GM19395 (cell line): ENCODE data around the gene PARD3B.

Source experiments
- ATAC-seq: cut with Tn5 transposase; IDR thresholded peaks from one replicate; pipeline ENCODE4 v1.9.1; 2021; ENCODE audit warnings: mild to moderate bottlenecking, moderate library complexity; ENCODE audit not compliant: unreplicated experiment

PARD3B gene

DNA sequence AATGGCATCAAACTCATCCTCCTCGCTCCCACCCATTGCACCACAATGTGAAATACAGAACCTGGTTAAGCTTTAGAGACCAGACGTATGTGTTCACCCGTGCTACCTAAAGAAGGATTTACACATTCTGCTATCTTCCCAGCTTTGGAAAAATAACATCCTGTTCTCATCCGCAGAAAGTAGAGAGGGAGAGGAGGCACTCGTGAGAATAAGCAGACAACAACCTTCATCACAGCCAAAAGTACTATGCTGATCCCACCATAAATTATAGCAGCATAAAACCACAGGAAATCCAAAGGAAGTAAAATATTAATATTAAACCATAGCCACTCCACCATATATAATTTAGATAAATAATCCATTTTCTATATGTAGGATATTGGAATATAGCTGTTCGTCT is 1025.4 kb downstream of the PARD3B start:
- no peak for ATAC-seq

DNA sequence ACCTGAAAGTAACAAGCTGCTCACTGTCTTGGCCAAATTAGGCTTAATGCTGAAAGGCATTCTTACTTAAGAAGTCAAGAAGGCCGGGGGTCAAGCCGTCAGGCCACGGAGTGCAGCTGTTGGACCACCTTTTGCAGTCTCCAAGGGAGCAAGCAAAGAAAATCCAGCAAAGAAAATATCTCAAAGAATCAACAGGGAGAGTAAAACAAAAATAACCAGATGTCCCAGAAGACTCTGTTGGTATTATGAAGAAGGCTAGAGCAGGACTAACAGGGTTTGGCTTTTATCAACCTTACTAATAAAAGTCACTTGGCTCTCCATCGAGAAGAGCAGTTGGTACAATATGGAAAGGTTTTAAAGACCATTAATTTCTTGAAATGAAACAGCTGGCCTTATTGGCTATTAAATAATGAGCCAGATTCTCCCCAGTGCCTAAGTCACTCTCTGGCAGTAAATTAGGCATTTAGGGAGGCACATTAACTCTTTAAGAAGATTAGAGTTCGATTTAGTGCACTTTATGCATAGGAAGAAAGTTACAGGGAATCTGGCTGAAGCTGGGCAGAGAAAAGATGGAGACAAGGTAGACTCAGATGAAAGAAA is 1026.2 kb downstream of the PARD3B start:
- no peak for ATAC-seq

DNA sequence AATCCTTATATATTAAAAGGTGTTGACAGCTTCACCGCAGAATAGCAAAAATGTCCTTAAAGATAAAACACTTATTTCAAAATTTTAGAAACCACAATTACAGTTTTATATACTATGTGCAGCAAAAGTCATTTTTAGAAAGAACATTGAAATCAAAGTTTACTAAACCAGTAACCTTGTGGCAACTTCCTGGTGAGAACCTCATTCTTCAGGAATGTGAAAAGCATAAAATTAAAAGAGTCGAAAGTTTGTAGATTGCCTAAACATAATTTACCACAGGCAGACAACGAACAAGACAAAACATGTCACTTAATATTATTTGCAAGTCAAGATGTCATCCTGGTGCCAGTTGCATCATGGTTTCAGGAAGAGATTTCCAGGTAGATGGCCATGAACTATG is 1028.7 kb downstream of the PARD3B start:
- no peak for ATAC-seq

DNA sequence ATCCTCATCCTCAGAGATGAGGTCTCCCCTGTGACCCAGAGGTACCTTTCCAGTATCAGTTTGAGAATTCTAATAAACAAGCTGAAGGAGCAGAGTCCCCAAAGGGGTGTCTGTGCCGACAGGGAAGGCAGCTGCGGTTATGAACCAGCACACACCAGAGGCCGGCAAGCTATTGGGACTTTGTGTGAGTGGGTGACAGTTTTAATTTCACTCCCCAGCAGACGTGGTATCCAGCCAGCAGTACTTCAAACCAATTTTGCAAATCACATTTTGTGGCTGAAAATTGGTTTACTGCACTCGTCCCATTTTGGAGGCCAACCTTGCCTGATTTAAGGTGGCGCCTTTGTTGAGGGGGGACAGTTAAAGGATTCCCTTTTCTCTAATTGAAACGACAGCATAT is 1034.1 kb downstream of the PARD3B start:
- ATAC-seq: no peak

DNA sequence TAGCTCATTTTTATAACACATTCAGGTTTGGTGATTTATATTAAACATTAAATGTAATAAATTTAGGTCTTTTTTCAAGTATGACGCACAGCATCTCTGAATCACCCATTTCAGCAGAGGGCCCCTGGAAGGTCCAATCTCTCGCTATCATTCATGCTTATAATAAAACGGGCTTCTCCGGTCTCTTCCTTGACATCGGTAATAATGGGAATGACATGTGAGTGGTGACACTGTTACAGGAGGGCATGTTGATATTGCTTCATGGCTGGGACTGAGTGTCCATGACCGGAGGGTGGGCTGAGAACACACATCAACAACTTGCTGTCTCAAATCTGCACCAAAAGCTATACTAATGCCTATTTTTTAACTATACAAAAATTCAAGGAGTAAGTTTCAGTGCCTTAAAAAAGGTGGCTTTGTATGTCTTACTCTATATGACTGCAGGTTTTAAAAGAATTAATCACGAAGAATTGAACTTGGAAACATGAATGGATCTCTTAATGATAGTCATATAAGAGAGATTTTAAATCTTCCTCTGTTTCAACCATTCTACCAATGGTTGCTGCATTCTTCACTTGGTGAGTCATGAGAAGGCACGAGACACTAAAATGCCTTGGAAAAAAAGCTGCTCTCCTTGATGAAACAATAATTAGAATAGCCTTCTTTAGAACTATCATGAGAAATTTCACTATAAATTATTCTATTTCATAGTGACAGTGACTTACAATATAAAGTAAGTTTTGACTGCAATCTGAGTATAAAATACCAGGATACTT is 1035.1 kb downstream of the PARD3B start:
- no peak for ATAC-seq

DNA sequence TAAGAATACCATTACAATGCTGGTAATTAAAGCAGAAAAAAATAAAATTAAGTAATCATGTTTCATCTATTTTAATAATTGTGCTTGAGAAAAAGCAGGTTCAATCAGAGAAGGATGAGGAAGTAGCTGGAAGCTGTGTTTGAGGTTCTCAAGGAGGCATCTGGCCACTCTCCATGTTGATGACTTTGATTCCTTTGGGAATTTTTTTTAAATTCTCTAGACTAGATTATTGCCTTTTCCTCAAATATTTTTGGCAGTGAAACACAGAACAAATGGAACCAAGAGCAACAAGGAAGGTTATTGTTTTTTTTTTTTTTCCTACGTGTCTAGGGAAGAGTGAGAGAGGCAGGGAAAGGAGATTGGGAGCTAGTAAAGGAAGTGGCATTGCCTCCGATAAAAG is 1037.1 kb downstream of the PARD3B start:
- ATAC-seq: no peak

DNA sequence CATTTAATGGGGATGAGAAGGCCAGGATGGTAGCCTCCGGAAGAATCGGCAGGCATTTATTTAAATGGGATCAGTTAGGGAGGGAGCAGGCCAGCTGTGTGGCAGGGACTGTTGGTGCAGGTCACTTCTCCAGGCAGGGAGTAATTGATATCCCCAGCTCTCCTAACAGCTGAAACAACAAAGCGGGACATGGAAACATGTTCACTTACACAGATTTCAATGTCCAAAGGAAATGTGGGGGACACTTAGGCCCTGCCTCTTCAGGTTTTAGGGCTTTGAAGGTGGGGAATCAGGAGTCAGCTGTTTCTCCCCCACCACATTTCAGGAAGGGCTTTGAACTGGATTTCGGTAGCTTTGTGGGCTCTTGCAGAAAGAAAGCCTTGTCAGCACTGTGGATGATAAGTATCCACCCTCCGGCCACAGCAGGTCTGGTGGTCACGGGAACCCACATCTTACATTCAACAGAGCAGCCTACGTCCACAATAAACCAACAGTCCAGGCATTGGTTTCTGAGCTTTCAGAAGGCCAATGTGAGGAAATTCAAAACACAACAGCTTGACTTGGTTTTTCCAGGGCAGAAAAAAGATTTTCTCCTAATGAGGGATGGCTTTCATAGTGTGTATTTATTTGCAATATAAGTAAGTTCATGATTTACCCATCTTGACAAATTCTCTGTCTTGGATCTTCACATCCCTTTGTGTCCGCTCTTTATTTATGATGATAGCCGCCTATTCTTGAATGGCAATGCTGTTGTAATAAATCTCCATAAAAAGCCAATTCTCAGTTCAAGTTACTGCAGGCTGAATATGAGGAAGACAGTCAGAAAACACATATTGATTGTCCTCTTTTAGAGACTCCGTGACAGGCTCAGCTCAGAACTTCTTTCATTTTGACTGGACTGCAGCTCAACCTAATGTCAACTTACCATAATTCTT is 1040.4 kb downstream of the PARD3B start:
- ATAC-seq: no peak

DNA sequence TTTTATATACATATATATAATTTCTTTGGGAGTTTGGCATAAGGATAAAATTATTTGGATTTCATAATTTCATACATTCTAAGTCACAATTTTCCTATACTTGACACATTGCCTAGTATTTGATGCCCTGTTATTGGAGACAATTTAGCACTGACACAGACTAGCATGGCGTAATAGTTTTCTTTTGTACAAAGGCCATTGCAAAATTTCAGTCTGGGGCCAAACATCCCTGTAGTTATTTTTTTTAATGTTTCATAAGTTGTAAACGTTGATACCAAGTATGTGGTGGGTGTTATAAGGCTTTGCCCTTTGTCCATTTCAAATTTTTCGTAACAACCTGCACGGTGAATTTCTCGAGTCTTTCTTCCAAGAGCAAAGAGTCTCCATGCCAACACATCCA is 1041.4 kb downstream of the PARD3B start:
- ATAC-seq: no peak

DNA sequence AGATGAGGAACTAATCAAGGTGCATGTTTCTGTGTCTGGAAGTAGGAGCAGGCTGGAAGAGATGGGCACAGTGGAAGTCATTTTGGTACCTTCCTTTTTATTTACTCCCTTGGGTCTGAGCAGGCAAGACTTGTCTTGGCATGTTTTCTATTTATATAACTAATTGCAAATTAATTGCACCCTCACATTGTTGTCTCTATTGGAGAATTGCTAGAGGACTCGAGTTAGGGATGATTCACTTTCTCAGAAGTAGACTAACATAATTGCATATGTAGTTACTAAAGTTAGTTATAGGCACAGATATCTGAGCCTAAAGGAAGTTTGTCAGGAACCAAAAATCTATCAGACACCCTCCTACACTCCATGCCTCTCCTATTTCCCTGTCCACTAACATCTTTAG is 1044.2 kb downstream of the PARD3B start:
- ATAC-seq: no peak

DNA sequence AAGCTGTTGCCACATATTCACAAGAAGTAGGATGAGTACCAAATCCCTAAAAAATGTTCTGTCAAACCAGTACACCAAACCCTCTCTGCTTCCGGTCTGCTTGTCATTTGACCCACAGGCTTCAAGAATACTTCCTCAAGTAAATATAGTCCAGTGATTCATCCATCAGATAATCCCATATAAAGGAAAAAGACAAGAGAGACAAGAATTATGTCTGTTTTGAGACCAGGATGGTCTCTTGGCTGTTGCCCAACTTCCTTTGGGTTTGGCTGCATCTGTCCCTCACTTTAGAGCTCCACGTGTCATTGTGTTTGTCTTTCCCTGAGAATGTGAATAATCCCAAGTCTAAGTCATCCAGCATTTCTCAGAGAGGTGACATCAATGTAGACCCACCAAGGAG is 1045.5 kb downstream of the PARD3B start:
- no peak for ATAC-seq

DNA sequence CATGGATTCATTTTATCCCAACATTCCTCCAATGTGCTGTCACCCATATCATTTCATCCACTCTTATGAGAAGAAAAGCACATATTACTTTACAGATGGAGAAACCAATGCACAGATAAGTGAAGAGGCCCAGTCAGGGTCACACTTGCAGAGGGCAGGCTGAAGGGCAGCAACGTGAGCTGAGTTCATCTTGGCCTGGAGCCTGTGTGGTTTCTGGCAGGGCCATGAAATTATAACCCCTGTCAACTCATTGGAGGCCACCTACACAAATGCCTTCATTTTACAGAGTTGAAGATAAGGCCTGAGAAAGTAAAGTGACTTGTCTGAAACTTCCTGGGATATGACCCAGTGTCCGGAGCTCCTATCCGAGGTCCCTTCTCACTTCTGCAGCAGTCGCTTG is 1048.6 kb downstream of the PARD3B start:
- ATAC-seq: no peak

DNA sequence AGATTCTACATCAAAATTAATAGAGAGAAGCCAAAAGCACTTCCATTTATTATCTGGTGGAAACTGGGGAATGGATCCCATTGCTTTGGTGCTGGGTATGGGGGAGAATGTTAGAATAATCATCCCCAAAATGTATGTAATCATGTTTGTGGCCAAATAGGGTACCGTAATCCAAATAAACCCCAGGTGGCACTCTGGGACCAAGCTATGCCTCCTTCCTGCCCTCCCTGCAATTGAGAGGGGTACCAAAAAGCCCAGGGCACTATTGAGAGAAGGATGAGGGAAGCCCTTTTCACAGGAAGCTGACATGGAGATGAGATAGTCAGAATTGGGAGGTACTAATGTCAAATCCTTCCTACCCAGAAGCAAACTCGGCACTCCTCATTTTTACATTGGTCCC is 1051.3 kb downstream of the PARD3B start:
- ATAC-seq: no peak

DNA sequence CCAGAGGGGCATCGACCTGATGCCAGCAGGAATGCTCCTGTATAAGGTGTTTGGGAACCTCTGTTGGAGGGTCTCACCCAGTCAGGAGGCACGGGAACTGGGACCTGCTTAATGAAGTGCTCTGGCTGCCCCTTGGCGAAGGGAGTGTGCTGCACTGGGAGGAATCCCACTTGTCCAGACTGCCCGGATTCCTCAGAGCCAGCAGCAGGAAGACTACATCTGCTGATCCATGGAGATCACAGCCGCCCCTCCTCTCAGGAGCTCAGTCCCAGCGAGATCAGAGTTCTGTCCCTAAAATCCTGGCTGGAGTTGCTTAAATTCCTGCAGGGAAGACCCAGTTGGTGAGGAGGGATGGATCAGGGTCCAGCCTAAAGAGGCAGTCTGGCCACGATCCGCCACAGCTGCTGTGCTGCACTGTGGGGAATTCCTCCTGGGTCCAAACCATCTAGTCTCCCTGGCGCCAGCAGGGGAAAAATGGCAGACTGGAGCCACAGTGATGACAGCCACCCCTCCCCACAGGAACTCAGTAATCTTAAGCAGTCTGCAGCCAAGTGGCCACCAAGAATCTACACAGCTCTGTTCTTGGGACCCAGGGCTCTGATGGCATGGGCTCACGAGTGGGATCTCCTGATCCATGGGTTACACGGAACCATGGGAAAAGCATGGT is 1060.5 kb downstream of the PARD3B start:
- no peak for ATAC-seq

DNA sequence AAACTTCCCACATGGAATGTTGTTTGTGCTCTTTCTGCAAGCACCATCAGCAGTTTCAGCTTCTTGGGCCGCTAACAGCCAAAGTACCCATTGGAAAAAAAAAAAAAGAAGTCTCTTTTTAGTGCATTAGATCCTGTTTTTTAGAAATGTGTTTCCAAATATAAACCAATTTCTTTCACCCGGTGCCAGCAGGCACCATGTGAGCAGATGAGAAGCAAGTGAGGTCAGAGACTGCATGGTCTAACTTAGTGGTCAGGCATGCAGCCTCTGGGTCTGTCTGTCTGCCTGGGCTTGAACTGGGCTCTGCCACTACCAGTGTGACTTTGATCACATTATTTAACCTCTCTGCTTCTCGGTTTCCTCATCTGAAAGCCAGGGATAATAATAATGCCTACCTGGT is 1061.9 kb downstream of the PARD3B start:
- ATAC-seq: no peak

DNA sequence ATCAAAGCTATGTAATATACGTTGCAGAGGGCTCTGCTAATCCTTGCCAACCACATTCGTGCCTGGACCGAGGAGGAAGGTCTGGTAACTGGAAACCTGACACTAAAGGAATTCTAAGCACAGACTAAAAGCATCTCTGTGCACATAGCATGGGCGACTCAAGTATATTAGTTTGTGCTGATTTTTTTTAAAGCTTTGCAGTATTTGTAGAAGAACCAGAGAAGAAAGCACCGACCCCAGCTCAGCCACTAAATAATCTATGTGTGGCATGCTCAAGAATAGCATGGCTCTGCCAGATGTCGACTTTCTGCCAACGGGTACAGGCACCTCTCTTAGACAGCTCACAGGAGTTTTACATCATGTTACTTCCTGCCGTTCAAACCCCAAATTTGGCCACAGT is 1063.8 kb downstream of the PARD3B start:
- no peak for ATAC-seq

DNA sequence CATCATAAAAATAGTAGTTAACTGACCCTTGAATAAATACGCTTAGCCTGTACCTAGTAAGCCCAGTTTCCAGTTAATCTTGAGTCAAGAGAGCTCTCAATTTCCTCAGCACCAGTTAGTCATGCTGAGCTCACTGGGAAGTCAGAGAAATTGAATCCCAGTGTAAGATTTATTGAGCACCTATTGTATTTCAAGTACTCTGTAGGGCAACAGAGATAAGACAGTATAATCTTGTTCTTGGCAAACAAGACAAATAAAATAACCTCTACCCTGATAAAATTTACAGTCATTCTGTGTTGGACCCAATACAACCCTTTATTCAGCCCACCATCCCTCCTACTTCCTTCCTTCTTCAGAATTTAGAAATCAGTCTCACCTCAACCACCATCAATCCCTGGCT is 1065.2 kb downstream of the PARD3B start:
- ATAC-seq: no peak

DNA sequence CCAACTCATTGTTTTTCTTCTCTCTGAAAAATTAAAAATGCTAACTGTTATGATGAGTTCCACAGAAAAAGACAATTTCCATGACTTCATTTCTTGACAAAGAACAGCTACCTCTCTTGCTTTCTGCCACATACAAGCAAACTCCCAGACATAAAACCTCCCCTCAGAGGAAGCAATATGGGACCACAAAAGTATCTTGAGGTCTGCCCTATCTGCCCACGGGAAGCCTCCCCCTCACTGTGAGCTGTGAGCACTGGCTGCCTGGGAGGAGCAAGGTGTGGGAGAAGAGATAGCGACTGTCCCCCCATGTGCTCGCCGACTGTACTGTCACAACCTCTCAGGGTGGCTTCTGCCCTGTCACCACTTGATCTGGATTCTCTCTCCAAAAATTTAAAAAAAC is 1067.4 kb downstream of the PARD3B start:
- no peak for ATAC-seq

DNA sequence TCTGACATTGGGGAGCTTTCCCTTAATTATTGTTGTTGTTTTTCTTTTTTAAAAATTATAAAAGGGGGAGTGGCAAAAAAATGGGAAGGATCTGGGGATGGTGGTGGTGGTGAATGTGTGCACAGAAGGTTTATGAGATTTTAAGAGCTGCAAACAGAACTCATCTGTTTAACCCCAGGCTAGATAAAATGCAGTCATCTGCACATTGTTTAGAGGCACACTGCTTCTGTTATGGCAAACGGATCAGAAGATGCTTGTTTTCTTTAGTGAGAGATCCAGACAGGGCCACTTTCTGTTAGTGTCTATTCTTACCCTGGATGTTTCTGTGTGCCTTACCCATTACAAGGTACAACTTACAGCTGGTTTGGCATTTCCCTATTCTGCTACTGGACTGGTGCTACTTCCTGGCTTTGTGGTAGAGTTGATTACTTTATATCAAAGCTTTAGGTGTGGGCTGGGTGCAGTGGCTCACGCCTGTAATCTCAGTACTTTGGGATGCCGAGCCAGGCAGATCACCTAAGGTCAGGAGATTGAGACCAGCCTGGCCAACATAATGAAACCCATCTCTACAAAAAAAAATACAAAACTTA is 1068.8 kb downstream of the PARD3B start:
- ATAC-seq: no peak

DNA sequence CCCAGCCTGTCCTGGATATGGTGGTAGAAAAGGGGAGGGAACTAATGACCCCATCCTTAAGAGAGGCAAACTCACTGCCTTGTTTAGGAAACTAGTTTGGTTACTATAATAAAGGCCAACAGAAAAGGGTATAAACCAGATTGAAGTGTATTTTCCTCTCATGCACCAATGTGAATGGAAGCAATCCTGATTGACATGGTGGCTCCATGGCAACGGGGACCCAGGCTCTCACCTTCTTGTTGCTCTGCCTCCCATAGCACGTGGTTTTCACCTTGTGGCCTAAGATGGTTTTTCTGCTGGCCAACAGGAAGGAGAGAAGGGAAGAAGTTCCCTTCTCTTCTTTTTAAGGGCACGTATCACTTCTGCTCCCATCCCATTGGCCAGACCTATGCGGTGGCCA is 1069.7 kb downstream of the PARD3B start:
- no peak for ATAC-seq

DNA sequence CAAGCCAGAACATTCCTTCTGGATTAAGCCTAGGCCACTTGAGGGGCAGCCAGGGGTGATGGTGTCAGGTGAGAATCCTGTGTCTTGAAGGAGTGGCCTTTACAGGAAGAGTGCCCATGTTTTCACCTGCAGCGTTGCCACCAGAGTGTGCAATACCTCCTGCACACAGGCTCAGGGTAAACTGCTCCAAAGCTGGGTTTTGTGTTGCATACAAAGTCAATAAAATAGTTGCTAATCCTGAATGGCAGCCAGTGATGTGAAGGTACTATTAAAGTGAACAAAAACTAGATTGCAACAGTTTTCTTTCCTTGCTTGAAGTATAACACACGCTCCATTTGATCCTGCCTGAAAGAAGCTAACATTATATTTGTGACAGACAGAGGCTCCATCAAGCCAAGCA is 1072.6 kb downstream of the PARD3B start:
- no peak for ATAC-seq

DNA sequence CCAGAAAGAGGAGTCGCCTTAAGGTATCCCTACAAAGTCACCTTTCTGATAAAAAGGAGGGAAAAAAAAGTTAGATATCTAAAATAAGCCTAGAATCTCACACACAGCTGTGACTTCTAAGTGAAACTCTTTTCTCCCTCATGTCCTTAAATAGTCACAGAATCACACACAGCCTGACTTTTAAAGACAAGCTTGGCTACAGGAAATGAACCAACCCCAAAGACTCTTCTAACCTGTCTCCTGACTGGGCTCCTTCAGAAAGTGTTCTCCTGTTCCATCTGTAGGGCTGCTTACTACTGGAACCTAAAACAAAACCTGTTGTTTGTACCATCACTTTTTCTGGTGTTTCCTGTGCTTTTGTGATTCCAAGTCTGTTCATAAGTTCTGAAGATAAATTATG is 1074.3 kb downstream of the PARD3B start:
- ATAC-seq: no peak
